ENCODE results near the gene NKD2.

GRCh38 chr5:1016476-1016875 lies 7.9 kb downstream of the NKD2 start:
- TF ChIP-seq CTCF (IDR thresholded peaks at IDR 0.05; ENCODE audit: insufficient read depth, low read length, poor library complexity, severe bottlenecking) (no peak), EZH2phosphoT487 (conservative IDR thresholded peaks at IDR 0.05; ENCODE audit: low read length) (no peak)
